Measurements from ENCODE around the gene NR1D1.

Gene NR1D1

DNA sequence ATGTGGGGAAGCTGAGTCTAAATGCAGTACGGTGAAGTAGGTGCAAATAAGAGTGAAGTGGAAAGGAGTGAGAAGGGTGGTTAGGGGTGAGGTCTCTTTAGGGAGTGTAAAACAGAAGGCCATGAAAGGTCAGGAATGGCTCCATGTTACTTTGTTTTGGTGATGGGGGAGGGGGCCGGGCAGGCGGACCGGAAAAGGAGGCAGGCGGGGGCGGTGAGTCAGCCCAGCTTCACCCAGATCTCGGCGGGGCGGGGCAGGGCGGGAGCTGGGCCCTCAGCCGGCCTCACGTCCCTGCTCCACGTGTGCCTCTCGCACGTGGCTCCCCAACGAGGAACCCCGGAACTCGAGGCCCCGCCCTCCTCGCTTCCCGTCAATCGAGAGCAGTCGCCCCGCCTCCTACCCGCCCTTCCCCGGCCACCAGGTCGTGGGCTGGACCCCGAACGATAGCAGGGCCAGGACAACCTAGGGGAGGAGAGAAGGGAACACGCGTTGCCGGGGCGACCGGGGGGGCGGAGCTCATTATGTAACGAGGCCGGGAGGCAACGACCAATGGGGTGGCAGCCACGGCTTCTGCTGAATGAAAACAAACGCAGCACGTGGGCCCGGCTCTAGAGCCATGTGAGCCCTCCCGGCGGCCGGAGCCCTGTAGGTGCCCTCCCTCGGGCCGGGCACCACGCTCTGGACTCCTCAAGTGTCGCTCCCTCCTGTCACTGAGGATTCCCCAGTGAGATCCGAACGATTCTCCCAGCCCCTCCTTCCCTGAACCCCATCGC lies 1.4 kb downstream of the NR1D1 start:
- peak overlapping the region; percentile 66 for H3K9ac ChIP-seq (ENCODE audit: low read depth, low read length, poor library complexity, severe bottlenecking)
- H3F3A ChIP-seq (ENCODE audit: low read depth) = no peaks in the 10 kb centered on the region
- TF ChIP-seq EZH2phosphoT487 (IDR thresholded peaks at IDR 0.05; ENCODE audit: borderline replicate concordance) = no peak
- TF ChIP-seq, protein P1, sequence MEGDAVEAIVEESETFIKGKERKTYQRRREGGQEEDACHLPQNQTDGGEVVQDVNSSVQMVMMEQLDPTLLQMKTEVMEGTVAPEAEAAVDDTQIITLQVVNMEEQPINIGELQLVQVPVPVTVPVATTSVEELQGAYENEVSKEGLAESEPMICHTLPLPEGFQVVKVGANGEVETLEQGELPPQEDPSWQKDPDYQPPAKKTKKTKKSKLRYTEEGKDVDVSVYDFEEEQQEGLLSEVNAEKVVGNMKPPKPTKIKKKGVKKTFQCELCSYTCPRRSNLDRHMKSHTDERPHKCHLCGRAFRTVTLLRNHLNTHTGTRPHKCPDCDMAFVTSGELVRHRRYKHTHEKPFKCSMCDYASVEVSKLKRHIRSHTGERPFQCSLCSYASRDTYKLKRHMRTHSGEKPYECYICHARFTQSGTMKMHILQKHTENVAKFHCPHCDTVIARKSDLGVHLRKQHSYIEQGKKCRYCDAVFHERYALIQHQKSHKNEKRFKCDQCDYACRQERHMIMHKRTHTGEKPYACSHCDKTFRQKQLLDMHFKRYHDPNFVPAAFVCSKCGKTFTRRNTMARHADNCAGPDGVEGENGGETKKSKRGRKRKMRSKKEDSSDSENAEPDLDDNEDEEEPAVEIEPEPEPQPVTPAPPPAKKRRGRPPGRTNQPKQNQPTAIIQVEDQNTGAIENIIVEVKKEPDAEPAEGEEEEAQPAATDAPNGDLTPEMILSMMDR (conservative IDR thresholded peaks at IDR 0.05; ENCODE audit: low read length) = no peak
- H3K27me3 ChIP-seq (ENCODE audit: insufficient read depth, low read length, poor library complexity, severe bottlenecking) = no peaks in the 10 kb centered on the region
- H2AFZ ChIP-seq (ENCODE audit: low read length) = peak overlapping the region; percentile 68
- peak overlapping the region; percentile 96 for H3K4me2 ChIP-seq (ENCODE audit: low read depth, low read length, poor library complexity, severe bottlenecking)
- no peaks in the 10 kb centered on the region for H3K9me3 ChIP-seq (ENCODE audit: insufficient read depth, low read depth, low read length)
- no peaks in the 10 kb centered on the region; the same call in 1 of the 2 replicates for H3K36me3 ChIP-seq (ENCODE audit: insufficient read depth, low read length)
- peaks cover 65% of the 10 kb centered on the region for H3K4me1 ChIP-seq (ENCODE audit: insufficient read depth, low read length, poor library complexity, severe bottlenecking)
- H3K4me3 ChIP-seq (ENCODE audit: low read length, poor library complexity, severe bottlenecking) = peak overlapping the region; percentile 80
- no peaks in the 10 kb centered on the region for H3K9me2 ChIP-seq (replicated peaks; ENCODE audit: low read depth, low read length)
- H3K79me2 ChIP-seq (ENCODE audit: insufficient read depth, low read length) = peaks cover 11% of the 10 kb centered on the region; the same call in 1 of the 2 replicates
- H4K20me1 ChIP-seq (ENCODE audit: insufficient read depth, low read length, poor library complexity, severe bottlenecking) = peaks cover 7% of the 10 kb centered on the region

DNA sequence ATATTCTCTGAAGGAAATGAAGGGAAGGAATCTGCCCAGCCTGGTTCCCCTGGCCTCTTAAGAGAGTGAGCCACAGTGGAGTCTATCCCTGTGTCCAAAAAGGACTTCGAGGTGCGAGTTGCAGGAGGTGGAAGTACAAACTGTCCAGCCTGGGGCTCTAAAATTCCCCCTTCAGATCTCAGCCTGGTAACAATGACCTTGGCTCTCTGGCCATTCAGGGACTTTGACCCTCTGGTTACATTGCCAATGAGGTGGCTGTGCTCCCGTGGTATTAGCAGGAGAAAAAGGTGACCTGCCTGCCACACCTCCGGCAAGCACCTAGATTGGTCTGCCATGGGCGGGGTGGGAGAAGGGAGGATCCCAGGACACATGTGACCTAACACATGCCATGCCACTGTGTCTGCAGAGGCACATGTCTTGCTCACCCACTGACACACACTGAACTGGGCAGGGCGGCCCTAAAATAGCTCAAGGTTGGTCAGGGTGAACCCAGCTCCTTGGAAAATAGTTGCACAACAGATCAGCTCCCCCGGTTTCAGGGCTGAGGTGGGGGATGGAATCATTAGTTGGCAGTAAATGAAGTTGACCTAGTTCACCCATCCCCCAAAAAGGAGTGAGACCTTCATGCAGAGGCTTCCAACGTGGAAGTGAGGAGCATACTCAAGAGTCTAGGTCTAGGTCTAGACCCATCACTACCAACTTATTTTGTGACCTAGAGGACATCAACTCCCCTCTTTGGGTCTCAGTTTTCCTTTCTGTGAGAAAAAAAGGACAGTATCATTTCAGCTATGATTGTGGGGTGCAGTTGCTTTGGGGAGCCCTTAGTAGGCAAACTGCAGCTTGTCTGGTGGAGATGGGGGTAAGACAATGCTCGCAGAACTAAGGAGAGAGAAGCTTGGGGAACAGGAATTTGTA lies 2.2 kb downstream of the NR1D1 start:
- Histone ChIP-seq H3K9ac (ENCODE audit: low read depth, low read length, poor library complexity, severe bottlenecking) (peak overlapping the region; percentile 63), H3K27me3 (ENCODE audit: insufficient read depth, low read length, poor library complexity, severe bottlenecking) (no peaks in the 10 kb centered on the region), H3K36me3 (ENCODE audit: insufficient read depth, low read length) (no peaks in the 10 kb centered on the region; the same call in 1 of the 2 replicates), H3K4me2 (ENCODE audit: low read depth, low read length, poor library complexity, severe bottlenecking) (peak overlapping the region; percentile 96), H3F3A (ENCODE audit: low read depth) (no peaks in the 10 kb centered on the region), H3K9me2 (replicated peaks; ENCODE audit: low read depth, low read length) (no peaks in the 10 kb centered on the region), H3K4me1 (ENCODE audit: insufficient read depth, low read length, poor library complexity, severe bottlenecking) (peaks cover 58% of the 10 kb centered on the region), H3K79me2 (ENCODE audit: insufficient read depth, low read length) (peaks cover 11% of the 10 kb centered on the region; the same call in 1 of the 2 replicates), H3K4me3 (ENCODE audit: low read length, poor library complexity, severe bottlenecking) (peak overlapping the region; percentile 80), H4K20me1 (ENCODE audit: insufficient read depth, low read length, poor library complexity, severe bottlenecking) (peaks cover 7% of the 10 kb centered on the region), H2AFZ (ENCODE audit: low read length) (peak overlapping the region; percentile 68), H3K9me3 (ENCODE audit: insufficient read depth, low read depth, low read length) (no peaks in the 10 kb centered on the region)
- no peak for TF ChIP-seq EZH2phosphoT487 (IDR thresholded peaks at IDR 0.05; ENCODE audit: borderline replicate concordance)
- TF ChIP-seq, protein P1 (conservative IDR thresholded peaks at IDR 0.05; ENCODE audit: low read length) = no peak

DNA sequence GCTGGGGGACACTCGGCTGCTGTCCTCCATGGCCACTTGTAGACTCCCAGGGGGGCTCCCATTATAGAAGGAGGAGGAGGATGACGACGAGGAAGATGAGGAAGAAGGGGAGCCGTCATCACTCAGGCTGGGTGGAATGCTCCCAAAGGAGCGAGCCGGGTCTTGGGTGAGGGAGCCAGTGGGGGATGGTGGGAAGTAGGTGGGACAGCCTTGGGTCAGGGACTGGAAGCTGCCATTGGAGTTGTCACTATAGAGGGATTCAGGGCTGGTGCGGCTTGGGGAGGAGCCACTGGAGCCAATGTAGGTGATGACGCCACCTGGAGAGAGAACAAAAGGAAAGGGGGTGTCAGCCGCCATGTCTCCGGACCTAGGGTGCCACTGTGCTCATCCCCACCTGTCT lies 3.3 kb downstream of the NR1D1 start:
- Histone ChIP-seq H3K36me3 (ENCODE audit: insufficient read depth, low read length) (no peaks in the 10 kb centered on the region; the same call in 1 of the 2 replicates), H3K9me2 (replicated peaks; ENCODE audit: low read depth, low read length) (no peaks in the 10 kb centered on the region), H3K4me1 (ENCODE audit: insufficient read depth, low read length, poor library complexity, severe bottlenecking) (peaks cover 54% of the 10 kb centered on the region), H3K4me3 (ENCODE audit: low read length, poor library complexity, severe bottlenecking) (peak overlapping the region; percentile 31), H2AFZ (ENCODE audit: low read length) (no peak overlapping the region), H4K20me1 (ENCODE audit: insufficient read depth, low read length, poor library complexity, severe bottlenecking) (peaks cover 7% of the 10 kb centered on the region), H3K79me2 (ENCODE audit: insufficient read depth, low read length) (peaks cover 11% of the 10 kb centered on the region; the same call in 1 of the 2 replicates), H3K4me2 (ENCODE audit: low read depth, low read length, poor library complexity, severe bottlenecking) (peak overlapping the region; percentile 96), H3F3A (ENCODE audit: low read depth) (no peaks in the 10 kb centered on the region), H3K27me3 (ENCODE audit: insufficient read depth, low read length, poor library complexity, severe bottlenecking) (no peaks in the 10 kb centered on the region), H3K9me3 (ENCODE audit: insufficient read depth, low read depth, low read length) (no peaks in the 10 kb centered on the region), H3K9ac (ENCODE audit: low read depth, low read length, poor library complexity, severe bottlenecking) (peak overlapping the region; percentile 34)
- TF ChIP-seq, protein P1 (conservative IDR thresholded peaks at IDR 0.05; ENCODE audit: low read length) = no peak
- no peak for TF ChIP-seq EZH2phosphoT487 (IDR thresholded peaks at IDR 0.05; ENCODE audit: borderline replicate concordance)
